ENCODE measurements around the gene MAPK4.

Gene MAPK4

DNA sequence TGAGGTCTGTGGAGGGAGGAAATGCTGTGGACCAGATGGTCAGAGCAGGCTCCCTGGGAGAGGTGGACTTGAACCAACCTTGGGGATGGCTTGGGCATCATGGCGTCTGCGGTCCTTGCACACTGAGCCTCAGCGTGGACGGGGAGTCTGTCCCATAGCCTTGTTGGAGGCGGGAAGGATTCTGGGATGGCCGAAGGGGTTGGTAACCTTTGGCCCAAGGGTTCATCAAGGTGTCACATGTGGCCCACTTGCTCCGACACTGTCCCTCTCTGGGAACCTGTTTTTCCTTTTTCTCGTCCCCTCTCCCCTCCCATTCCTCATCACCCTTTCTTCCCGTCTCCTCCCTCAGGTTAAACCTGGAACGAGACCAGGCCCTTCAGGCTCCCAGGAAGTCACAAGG is 66.4 kb downstream of the MAPK4 start:
- no peak for DNase-seq

DNA sequence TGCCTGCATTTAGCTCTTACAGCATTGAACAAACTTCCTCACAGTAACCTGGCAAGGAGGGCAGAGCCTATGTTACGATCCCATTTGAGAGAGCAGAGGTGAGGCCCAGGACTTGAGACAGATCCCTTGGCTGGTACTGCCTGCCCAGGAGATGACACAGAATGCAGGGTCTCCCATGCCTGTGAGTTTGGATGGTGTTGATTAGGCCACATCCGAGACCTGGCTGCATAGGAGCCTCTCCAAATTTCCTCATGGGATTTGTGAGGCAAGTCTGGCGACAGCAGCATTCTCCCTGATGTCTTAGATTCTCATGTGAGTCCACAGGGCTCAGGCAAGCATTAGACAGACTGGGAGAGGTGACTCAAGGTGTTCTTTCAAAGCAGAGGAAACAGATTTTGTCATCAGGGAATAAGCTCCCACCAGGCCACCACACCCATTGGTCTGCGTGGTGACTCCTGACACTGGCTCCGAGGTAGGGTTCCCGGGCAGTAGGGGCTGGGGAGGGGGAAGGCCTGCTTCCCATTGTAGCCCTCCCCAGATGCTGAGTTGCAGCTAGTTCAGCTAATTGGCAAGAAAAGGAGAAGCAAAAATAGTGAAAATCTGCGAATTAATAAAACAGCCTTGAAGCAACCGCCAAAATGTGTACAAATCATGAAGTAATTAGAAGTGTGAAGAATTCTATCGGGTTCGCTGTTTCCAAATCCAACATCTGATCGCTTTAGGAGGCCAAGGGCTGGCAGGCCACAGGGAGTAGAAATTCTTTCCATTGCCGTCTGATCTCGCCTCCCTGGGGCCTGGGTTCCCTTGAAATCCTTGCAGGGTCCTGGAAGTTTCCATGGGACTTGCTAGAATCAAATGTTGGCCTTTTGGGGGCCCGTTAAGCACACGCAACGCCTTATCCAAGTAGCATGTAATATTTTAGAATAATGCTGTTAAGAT is 68.0 kb downstream of the MAPK4 start:
- DNase-seq, result no peak

DNA sequence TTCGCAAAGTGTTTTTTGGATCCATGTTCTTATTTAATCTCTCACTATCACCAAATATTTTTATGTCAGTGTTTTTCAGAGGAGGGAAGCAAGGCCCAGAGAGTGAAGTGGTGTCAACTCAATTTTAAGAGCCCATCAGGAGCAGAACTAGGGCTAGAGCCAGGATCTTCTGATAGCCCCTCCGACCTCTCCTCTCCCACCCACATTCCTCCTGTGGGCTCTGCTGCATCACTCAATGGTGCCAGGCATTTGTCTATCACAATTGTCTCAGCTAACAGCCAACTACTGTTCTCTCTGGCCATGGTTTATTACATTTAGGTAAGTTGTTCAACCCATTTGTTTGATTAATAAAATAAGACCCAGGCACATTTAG is 68.6 kb downstream of the MAPK4 start:
- DNase-seq, result no peak

DNA sequence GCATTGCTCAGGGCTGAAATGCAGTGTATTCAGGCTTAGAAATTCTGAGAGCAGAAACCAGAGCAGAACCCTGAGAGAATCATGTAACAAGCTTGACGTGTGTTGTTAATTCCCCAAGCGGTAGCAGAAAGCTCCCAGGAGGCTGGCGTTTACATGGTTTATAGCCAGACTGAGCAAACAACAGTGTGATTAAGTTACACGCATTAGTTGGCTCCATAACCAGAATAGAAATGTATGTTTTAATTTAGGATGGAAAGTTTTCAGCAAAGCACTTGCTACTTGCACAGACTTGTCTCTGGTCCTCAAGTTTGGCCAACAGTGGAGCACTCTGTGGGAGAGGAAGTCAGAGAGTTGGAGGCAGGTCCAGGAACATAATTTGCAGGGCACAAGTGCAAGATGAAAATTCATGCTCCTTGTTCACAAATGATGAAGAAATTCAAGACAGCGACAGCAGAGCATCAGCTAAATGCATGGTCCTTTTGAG is 69.3 kb downstream of the MAPK4 start:
- DNase-seq, result peak; percentile 69

DNA sequence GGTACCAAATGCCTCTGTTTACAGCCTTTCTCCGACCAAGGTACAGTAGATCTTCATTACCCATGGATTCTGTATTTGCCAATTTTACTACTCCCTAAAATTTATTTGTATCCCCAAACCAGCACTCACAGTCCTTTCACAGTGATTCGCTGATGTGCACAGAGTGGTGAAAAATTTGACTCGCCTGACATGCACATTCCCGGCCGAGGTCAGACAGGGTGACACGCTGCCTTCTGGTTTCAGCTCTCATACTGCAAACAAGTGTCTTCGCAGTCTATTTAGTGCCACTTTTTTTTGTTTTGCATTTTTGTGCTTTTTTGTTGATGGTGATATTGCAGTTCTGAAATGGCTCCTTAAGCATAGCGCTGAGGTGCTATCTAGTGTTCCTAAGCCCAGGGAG is 71.0 kb downstream of the MAPK4 start:
- DNase-seq, result no peak

DNA sequence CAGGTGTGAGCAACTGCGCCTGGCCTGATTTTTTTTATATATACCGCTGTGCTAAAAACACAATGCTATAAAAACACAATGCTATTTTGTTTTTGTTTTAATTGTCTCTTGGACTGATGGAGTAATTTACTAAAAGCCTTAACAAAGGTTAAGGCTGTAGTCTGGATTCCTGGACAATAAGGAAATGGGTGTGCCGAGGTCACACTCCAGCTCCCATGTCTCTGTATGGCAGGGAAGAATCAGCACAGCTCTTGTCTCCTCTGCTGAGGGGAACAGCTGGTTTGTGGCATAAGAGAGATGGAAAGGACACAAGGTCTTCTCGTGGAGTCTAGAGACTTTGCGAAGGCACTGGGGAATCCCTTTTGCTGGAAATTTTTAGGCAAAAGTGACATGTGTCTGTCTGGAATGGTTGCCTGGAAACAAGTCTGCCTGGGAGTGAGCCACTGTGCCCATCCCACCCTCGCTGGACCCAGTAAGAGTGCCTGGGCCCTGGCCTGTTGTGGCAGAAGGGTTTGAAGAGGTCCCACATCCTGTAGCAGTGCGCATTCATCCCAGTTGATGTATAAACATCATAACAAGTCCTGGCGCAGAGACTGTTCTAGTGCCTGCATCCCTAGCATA is 73.1 kb downstream of the MAPK4 start:
- no peak for DNase-seq

DNA sequence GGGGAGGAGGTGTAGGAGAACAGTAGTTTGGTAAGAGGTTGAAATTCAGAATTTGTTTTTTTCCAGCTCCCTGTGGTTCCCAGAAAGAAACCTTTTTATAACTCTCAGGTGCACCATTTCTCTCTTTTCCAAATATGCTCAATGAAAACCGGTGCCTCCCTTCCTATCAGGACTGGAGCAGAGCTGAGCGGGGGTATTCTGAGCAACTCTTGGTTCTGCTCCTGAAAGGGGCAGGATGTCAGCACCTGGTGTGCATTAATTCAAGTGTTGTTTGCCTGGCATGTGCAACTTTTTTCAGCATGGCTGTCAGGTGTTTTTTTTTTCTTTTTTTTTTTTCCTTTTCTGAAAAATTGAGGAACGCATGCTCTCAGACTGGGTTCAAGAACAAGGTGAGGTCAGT is 74.1 kb downstream of the MAPK4 start:
- no peak for DNase-seq

DNA sequence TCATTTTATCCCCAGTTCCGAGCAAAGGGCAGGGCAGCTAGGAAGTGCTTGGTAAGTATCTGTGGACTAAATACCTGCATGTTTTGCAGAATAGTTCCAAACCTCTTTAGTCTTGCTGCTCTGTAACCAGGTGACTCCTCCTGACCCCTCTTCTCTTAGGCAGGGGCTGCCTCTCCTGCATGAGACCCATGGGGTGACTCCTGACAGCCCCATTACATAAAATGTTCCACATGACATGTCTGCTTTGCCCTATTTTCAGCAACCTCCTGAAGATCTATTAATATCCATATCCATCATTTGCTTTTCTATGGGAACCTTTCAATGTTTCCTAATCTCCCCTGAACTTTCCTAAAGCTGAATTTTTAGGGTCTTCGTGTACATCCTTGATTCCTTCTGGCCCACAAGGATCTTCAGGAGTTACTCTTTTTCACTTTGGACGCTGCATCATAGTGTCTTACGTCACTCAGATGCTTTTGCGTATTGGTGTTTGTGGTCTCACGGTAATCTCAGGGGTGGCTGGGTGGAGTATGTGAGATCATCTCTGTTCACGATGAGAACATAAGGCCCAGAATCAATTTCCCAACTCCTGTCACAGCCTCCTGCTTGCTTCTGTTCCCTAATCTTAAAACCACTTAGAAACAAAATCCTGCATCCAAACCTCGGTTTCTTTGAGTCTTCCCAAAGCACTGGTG is 76.6 kb downstream of the MAPK4 start:
- no peak for DNase-seq

DNA sequence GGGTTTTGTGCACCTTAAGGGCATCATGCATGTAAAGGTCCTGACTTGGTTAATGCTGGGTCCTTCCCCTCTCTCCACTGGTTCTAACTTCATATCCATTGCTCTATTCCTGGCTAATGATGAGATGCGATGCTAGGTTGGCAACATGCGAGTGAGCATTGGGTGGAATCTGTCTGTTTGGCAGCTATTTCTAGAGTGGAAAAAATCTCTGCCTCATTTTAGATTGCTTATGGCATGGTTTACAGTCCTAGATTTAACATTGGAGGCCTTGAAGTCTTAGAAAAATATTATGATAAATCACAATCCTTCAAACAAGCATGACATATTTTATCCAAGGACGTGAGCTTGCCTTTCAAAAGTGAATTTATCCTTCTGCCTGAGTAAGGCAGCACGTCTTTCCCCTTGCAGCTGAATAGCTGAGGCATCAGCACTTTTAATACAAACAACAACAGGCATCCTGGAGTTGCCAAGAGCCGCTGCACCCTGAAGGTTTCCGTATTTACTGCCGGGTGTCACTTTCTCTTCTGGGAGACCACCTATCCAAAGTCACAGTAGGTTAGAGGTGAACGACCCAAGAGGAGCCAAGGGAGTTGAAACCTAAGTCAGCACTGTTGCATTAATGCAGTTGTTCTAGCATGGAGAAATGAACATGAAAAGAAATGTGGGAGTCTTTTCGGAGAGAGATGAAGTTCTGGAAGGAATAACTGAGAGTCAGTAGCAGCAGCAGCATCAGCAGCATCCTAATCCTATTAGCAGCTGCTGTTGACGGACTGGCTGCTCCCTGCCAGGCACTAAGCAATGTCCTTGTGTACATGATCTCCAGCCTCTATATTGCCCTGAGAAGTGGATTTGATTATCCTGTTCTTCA is 78.4 kb downstream of the MAPK4 start:
- no peak for DNase-seq

DNA sequence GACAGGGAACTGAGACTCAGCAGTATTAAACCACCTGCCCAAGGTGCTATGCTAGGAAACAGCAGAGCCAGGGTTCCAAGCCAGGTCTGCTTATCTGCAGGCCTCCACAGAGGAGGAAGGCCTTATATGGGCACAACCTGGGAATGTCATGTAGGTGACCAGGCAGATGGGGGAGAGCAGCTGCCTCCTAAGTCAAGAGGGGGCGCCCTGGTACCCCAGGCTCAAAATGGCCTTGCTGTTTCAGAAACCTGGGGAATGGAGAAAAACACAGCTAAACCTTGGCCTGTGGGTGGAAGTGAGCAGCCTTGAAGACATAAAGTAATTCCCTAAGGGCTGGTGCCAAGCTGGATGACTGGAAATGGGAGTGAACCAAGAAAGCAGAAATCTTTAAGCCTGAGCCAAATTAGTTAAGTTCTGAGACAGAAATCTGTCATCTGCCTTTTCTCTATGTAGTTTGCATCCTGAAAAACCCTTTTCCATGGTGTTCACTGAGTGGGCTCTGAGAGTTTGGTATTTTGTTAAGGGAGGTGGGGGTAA is 79.1 kb downstream of the MAPK4 start:
- DNase-seq, result peak; percentile 66

DNA sequence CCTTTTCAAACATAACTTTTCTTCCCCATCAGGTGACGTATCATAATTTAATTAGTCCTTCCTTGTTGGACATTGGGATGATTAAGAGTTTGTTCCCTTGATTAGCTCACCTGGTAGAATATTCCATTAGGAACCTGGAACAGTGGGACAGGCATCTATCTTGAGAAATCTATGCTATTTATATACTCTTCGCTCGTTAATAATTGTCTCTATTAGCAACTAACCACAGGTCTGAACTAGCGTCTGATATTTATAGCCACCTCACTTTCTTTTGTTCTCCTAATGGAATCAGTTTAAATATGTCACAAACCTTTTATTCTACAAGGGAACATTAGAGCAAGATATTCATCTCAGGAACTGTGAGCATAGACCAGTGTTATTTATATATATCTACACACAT is 79.8 kb downstream of the MAPK4 start:
- DNase-seq, result no peak

DNA sequence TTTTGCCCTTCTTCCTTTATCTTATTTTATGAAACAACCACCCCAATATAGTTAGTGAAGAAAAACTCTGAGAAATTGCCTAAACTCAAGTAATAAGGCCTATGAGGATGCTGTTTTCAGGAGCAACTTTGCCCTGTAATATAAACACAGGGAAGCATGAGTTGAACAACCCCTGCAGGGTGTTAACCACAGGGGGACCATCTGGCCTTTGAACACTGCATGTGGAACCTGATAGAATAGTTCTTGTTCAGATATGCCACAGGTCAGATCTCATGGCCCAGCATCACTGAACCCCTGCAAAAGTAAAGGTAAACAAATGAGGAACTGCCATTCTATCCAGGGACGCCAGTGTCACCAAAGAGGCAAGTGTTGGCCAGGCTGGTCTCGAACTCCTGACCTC is 82.6 kb downstream of the MAPK4 start:
- DNase-seq, result no peak

DNA sequence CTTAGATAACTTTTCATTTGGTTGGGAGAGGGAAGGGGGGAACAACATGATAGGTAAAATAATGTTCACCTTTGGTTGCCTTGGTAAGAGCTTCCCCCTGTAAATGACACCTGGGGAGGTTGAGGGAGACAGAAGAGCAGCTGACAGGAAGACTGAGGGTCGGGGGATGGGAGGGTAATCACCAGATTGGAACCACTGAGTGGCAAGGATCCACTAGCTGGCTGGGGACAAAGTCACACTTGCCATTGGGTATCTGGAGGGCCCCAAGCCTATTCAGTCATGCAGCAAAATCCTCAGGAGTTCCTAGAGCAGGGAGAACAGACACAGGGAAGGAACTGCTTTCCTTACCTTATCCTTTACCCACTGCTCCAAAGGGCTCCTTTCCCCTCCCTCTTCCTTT is 84.3 kb downstream of the MAPK4 start:
- DNase-seq, result no peak

DNA sequence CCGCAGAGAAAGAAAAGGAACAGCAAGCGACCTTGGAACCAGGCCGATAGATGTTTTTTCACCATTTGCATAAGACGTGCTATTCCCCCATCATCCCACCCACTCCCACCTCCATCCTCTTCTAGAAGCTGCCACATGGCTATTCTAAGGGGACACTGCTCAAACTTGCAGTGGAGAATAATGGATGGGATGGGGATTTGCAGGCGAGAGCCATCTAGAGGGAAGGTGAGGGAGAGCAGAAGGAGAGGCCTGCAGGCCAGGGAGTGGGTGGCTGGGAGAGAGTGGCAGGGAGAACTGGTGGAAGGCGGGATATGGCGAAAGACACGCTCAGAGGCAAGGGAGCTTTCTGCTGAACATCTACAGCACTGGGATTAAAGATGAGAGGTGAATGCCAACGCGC is 84.9 kb downstream of the MAPK4 start:
- peak; percentile 15 for DNase-seq

DNA sequence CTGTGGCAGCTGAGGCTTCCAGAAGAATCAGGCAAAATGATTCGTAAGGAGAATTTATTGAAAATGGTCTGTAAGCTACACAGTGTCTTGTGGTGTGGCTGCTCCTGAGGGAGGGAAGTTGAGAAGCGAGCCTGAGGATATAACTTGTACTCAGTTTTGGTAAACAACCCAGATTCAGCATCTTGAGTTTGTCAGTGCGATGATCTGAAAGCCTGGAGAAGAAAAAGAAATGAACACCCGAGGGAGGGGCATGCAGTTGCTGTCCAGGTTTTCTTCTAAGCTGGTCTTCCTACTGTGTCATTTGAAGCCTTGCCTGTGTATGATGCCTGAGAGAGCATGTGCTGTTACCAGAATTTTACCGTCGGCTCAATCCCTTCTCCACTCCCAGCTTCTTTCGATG is 87.3 kb downstream of the MAPK4 start:
- no peak for DNase-seq

DNA sequence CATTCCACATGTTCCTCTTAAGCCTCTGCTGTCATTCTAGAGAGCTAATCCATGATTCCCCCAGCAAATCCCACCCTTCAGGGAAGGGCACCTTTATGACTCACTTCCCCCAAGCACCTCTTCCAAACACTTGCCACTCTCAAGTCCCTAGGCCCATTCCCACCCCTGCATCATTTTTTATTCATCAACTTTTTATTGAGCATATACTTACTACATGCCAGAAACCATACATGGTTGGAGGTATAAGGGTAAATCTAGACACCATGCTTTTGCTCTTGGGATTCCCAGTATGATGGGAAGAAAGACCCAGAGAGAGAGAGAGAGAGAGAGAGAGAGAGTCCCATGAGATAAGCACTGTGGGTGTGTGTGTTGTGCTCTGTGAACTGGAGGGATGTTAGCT is 87.9 kb downstream of the MAPK4 start:
- DNase-seq, result no peak

DNA sequence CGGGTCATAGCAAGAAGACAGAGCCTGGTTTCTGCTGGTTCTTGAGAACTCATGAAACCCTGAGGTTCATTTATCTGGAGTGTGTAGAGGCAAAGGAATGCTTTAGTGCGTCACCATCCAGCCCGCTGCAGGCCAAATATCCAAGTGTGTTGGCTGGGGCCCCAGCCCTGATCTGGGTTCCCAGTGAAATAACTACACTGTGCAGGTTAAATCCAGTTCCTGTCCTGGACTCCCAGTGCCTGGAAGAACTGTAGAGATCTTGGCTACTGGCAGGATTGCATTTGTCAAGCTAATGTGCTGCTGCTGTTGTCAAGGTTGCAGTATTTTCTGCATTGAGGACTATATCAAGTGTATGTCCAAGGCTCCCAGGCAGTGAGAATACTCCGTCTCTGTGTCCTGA is 89.9 kb downstream of the MAPK4 start:
- no peak for DNase-seq

DNA sequence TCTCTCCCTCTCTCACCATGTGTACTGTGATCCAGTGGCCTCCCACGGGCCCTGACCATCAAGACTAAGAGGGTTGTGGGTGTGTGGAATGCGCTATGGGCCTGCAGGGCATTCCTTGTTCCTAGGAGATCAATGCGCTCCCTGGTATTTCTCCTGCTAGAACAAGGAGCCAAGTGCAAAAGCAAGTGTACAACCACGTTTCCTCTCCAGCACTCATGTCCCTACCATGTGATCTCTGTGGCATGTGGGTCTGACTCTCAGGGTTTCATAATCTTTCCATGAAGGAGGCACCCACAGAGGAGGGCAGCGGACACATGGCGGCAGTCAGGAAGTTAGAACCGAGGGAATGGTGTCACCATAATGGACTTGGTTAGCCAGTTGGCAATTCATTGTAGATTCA is 91.4 kb downstream of the MAPK4 start:
- DNase-seq, result no peak

DNA sequence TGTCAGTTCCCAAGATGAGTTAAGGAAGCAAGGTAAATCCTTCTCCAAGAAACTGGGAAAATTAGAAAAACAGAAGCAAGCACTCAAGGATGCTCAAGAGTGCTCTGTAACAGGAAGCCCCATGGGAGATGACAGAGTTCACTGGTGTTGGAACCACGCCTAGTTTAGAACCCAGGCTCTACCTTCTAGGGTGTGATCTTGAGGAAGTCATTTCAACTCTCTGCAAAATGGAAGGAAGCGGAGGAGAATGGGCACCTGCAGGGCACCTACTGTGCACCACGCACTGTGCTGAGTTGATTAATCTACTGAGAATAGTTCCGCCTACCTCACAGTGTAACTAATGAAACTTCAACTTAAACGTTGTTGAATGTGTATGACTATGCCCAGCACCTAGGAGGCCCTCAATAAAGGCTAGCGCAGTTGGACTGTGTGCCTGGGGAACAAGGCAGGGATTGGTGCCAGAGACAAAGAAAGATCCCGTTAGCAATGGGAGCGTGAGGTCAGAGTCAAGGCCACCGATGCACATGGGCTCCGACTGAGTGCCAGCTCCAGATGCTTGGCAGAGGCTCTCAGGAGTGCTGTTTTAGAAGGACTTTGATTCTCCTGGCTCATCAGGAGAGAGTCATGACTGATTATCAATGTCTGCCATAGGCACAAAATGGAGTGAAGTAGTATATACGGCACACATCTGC is 93.7 kb downstream of the MAPK4 start:
- DNase-seq, result no peak

DNA sequence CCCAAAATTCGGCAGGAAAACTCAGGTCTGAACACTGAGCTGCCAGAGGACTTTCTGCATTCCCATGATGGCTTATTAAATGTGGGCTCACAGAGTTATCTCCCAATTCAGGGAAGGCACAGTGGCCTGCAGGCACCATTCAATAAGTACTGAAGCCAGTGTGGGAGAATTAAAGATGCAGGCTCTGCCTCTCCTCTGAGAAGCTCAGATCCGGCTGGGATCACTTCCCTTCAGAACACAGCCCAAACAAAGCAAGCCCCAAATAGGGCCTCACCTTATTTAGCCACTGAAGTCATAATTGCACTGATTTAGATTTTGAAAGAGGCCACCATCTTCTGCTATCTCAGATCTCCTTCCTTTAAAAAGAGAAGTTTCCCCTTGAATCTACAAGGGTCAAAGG is 94.3 kb downstream of the MAPK4 start:
- DNase-seq, result no peak

DNA sequence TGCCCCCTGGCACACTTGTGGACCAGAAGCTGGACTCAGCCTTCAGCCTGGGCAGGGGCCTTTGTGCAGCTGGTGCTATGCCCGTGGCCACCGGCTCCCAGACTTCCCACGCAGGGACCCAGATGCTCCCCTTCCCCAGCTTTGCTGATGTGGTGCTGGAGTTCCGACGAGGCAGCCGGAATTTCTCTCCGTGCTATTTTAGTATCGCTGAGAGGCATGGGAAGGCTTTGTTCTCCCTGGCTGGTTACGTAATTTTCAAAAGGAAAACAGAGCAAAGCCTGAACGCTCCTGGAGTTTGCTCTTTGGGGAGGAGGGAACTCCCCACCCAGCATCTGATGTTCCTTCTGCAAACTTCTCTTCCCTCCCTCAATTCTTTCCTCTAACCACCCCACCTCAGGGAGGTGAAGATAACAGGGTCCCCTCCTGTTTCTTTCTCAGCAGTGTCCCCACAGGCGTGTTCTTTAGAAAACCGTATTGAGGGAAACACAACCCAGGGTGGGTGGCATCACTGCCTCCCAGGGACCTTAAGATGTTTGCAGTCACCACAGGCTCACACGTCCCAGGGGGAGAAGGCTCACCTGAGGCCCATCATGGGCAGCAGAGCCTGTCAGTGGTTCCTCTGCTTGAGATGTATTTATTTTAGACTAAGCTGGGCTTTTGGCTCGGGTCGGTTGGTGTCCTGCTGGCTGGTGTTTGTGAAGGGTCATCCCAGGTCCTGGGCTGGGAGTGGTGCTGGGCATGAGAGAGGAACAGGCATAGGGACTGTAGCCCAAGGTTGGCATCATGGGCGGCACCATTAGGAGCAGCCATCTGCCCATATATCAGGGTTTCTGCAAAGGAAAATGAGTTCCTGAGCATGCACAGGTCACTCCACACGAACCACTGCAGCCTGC is 95.0 kb downstream of the MAPK4 start:
- no peak for DNase-seq
